G401 (cell line): Measurements from ENCODE around the gene FHAD1. TPM values are rescaled to one million over a fixed set of nuclear protein-coding genes. Genes with fewer than 3 reads are reported as not detected.
A peak's percentile ranks its signal among the peaks of the same experiment; 100 is the strongest.
"Not testable (repeated sequence)": the region's sequence is repeated elsewhere in the genome, so short reads cannot be mapped to it uniquely, and the experiment has no call there.

ENCODE experiments used
- DNase-seq: peaks from one replicate; pipeline ENCODE4 v3.0.0-alpha.2; 2015; ENCODE audit warnings: low spot score
- in situ Hi-C: cut with HindIII; loops from 2 replicates; pipeline ENCODE4 v1.10.0; 2016; ENCODE audit warnings: low sequenced_read_pairs, mixed read lengths
- total RNA-seq: library from RNA; depleted of rRNA; stranded (reverse); fragments of >200 nt; shearing (Covaris generic); gene quantifications from 2 replicates; pipeline ENCODE4 v1.2.3, GENCODE V29; 2014

Gene FHAD1
- total RNA-seq, 1 experiment from 2014 or later, result 24.0 TPM

- in situ Hi-C loops, result no loop called here
- DNase-seq, result no peak
These were observed 167.5 kb downstream of the FHAD1 start for GRCh38 chr1:15414445-15414983.

GRCh38 chr1:15417059-15417934 lies 170.3 kb downstream of the FHAD1 start:
- in situ Hi-C loops, result no loop called here
- DNase-seq, result no peak

DNA sequence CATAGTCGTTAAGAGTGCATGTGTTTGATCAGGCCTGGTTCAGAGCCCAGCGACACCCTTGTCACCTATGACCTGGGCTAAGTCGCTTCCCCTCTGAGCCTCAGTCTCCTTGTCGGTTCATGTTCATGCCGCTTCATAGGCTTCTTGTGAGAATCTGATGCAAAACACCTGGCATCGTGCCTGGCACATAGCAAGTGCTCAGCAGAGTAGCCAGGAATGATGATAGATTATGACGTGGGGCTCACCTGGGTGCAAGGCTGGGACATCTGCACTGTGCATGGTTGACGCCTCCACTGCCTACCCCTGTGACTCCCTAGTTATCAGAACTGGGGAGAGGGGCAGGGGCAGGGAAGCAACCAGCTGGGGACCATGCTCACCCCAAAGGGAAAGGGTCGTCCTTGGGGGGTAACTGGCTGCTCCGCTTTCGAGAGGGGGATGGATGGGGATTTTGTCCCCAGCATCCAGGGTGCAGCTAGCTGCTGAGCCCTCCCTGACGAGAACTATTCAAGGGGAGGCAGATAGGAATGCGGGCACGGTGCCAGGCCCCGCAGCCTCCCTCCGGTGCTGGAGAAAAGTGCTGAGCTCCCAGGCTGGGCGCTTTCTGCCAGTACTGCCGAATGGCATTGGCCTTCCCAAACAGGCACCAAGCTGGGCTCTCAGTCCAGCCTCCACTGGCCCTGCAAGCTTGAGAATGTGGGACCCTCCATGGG lies 171.9 kb downstream of the FHAD1 start:
- DNase-seq, result peak; percentile 70
- in situ Hi-C loops, result no loop called here

DNA sequence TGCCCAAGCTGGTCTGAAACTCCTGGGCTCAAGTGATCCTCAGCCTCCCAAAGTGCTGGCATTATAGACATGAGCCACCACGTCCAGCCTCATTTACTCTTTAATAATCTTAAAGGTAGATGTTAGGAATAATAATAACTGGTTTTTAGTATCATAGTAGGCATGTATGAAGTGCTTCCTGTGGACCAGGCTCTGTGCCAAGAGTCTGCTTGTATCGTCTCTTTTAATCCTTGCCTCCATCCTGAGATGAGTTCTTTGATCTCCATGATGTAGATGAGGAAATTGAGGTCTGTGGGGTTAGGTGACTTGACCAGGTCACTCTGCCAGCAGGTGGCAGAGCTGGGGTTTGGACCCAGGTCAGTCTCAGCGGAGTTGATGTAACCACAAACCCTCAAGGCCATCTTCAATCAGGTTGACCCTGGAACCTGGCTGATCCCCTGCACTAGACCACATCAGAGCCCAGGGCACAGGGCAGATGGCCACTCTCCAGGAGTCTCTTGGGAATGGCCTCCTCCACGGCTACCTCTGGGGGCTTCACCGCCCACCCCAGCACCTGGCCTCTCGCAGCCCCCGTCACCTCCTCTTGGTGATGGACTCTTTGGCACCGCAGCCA lies 173.9 kb downstream of the FHAD1 start:
- in situ Hi-C loops, result no loop called here
- DNase-seq, result no peak

GRCh38 chr1:15422871-15423270 lies 175.8 kb downstream of the FHAD1 start:
- DNase-seq, result no peak
- in situ Hi-C loops, result no loop called here

- DNase-seq, result no peak
- in situ Hi-C loops, result no loop called here
These were observed 176.5 kb downstream of the FHAD1 start for GRCh38 chr1:15423355-15424077.

- in situ Hi-C loops, result no loop called here
- DNase-seq, result no peak
These were observed 177.2 kb downstream of the FHAD1 start for GRCh38 chr1:15424146-15424667.

DNA sequence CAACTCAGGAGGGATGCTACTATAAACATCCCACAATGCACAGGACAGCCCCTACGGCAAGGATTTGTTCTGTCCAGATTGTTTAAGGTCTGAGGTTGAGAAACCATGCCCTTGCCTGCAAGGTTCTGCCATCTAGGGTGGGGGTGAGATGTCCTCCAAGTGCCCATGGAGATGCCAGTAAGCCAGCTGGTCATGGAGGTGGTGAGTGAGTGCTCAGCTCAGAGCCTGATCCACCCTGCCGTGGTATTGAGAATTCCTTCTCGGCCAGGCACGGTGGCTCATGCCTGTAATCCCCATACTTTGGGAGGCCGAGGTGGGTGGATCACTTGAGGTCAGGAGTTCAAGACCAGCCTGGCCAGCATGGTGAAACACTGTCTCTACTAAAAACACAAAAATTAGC lies 178.0 kb downstream of the FHAD1 start:
- in situ Hi-C loops, result no loop called here
- DNase-seq, result no peak

GRCh38 chr1:15425521-15425920 lies 178.5 kb downstream of the FHAD1 start:
- no peak for DNase-seq
- in situ Hi-C loops, result no loop called here

GRCh38 chr1:15425958-15426357 lies 178.9 kb downstream of the FHAD1 start:
- DNase-seq, result no peak
- in situ Hi-C loops, result no loop called here

GRCh38 chr1:15426492-15427279 lies 179.7 kb downstream of the FHAD1 start:
- DNase-seq, result peak; percentile 38
- in situ Hi-C loops, result no loop called here

- in situ Hi-C loops, result no loop called here
- DNase-seq, result no peak
These were observed 180.2 kb downstream of the FHAD1 start for GRCh38 chr1:15427280-15427666.

- in situ Hi-C loops, DNase-seq: not testable (repeated sequence)
These were observed 181.2 kb downstream of the FHAD1 start for GRCh38 chr1:15428252-15428651.

- DNase-seq, result no peak
- in situ Hi-C loops, result no loop called here
These were observed 181.9 kb downstream of the FHAD1 start for GRCh38 chr1:15428815-15429435.

GRCh38 chr1:15429701-15430149 lies 182.7 kb downstream of the FHAD1 start:
- no peak for DNase-seq

DNA sequence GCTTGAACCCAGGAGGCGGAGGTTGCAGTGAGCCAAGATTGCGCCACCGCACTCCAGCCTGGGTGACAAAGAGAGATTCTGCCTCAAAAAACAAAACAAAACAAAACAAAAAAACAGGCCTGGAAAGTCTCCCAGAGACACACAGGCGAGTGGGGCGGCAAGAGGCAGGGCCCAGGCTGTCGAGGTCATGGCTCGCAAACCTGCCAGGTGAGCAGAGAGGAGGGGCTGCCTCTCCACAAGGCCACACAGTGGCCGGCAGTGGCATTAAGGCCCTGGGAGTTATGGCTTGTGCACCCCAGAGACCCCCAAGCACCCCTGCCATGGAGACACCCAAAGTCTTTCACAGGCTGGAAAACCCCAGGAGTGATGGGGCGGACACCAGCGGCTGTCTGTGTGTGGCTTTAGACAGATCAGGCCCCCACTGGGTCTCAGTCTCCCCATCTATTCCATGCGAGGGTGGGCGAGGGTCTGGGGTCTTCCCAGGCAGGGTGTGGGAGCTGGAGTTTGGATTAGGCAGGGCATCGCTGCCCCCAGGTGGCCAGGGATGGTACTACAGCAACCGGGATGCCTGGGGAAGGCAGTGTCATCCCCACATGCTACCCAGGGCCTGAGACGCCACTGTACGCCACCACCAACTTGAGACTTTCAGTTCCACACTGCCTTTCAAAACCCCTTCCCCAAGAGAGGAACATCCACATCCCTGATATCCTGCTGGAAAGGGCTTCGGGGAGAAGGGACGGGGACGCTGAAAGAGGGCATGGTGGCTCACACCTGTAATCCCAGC lies 184.0 kb downstream of the FHAD1 start:
- in situ Hi-C loops, result loop anchor here (10.0 kb wide), 1 partner anchor 64 kb away; no protein-coding TSS in a partner anchor
- peak; percentile 62 for DNase-seq

More at GRCh38 chr1:15429701-15430149, 182.7 kb downstream of the FHAD1 start:
- in situ Hi-C loops, result loop anchor here (10.0 kb wide), 1 partner anchor 65 kb away; no protein-coding TSS in a partner anchor

- DNase-seq, result no peak
- in situ Hi-C loops, result loop anchor here (10.0 kb wide), 1 partner anchor 63 kb away; no protein-coding TSS in a partner anchor
These were observed 184.5 kb downstream of the FHAD1 start for GRCh38 chr1:15431571-15431948.
